Activated CD8-positive, alpha-beta memory T cell treated with anti-CD3 and anti-CD28 coated beads for 24 hours (primary cell): Measurements from ENCODE around the gene SYNC.
"Not testable (repeated sequence)": the region's sequence is repeated elsewhere in the genome, so short reads cannot be mapped to it uniquely, and the experiment has no call there.

Experiments used
- DNase-seq: peaks from one replicate; pipeline ENCODE4 v3.0.0-alpha.2; 2020

The SYNC gene

DNA sequence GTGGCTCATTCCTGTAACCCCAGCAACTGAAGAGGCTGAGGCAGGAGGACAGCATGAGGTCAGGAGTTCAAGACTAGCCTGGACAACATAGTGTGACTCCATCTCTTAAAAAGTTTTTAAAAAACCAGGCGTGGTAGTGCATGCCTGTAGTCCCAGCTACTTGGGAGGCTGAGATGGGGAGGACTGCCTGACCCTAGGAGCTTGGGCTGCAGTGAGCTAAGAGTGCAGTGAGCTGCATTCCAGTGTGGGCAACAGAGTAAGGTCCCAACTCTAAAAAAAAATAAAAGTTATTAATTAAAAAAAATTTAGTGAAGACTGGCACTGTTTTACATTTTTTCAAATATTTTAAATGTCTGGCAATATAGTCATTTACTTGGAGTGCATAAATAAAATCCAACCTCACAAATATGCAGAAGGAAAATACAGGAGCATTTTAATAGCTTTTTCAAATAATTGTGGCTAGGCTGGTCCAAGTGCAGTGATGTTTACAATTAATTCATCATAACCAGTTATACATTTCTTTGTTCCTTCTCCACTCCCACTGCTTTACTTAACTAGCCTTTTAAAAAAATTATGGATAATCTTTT is 63.0 kb downstream of the SYNC start:
- no peak for DNase-seq

GRCh38 chr1:32636914-32637645 is 65.5 kb downstream of the SYNC start:
- no peak for DNase-seq

DNA sequence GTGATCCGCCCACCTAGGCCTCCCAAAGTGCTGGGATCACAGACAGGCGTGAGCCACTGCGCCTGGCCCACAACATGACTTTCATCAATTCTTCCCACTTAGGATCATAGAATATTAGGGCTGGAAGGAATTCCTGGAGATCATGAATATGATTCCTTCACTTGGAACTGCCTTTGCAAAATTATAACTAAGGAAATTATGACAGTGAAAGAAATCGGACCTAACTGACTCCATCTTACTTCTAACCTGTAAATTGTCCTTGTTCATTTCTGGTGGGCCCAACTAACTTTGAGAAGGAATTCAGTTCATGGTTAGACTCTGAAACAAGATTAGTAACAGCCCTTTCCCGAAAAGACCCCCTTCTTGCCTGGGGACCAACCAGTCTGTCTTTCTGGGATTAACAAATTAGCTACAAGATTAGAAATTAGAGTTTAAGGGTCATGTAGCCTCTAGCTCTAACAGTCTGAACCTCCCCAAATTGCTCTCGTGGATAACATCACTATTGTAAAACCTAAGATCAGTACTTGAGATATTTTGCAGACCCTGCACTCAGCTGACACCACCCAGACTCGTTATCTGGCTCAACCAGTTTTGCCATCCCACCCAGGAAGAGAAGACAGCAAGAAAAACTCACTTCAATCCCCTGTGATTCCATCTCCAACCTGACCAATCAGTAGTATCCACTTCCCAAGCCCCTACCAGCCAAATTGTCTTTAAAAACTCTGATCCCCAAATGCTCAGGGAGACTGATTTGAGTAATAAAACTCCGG is 66.9 kb downstream of the SYNC start:
- no peak for DNase-seq

DNA sequence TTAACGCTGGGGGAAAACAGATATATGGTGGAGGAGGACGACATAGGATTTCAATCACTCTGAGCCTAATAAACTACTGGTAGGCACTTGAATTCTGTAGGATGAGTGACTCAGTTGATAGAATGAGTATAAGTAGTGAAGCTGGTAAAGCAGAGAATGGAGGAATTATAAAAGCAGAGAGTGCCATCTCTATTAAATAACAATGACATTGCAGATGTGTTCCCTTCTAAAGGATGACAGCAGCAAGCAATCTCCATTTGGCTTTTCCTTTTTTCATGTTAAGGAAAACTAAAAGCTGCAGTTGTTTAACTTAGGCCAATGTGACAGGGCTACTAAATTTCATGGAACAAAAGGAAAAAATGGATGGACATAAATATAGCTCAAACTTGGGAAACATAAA is 69.7 kb downstream of the SYNC start:
- DNase-seq, result no peak

DNA sequence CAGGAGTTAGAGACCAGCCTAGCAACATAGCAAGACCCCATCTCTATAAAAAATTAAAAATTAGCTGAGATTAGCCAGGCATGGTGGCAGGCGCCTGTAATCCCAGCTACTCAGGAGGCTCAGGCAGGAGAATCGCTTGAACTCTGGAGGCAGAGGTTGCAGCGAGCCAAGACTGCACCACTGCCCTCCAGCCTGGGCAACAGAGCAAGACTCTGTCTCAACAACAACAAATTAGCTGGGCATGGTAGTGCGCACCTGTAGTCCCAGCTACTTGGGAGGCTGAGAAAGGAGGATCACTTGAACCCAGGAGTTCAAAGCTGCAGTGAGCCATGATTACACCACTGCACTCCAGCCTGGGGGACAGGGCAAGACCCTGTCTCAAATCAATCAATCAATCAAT is 72.4 kb downstream of the SYNC start:
- DNase-seq, result not testable (repeated sequence)
